GM12878 (cell line): ENCODE data around the gene SV2B. TPM values are rescaled to one million over a fixed set of nuclear protein-coding genes. Genes with fewer than 3 reads are reported as not detected.

Experiments used
- ATAC-seq: fragments of 200-7000 bp; cut with Tn5 transposase; 3 replicates; pipeline ENCODE4 v1.9.1; 2020; ENCODE audit warnings: mild to moderate bottlenecking, moderate library complexity
- BruUV-seq: library from RNA; stranded (reverse); fragments of 400-500 nt; replicated peaks from 2 replicates; lab custom pipeline; 2021; lab: Mats Ljungman, UMichigan
- CTCF ChIA-PET: fragments of 300-600 bp; sonication (Branson Sonifier 250); formaldehyde crosslinking; extraction: SDS; loops from one replicate; lab custom pipeline; 2021; ENCODE audit warnings: inconsistent platforms; lab: Yijun Ruan, JAX
- POLR2A ChIA-PET: fragments of 350-600 bp; formaldehyde crosslinking; extraction: SDS; loops from one replicate; lab custom pipeline; 2021; ENCODE audit warnings: inconsistent platforms; lab: Charles Lee
- RAD21 ChIA-PET: fragments of 300-600 bp; sonication (Branson Sonifier 250); formaldehyde crosslinking; loops from one replicate; lab custom pipeline; 2023; ENCODE audit warnings: antibody characterized with exemption; ENCODE audit not compliant: unreplicated experiment; lab: Charles Lee
- SMC1A ChIA-PET: fragments of 300-600 bp; sonication (Branson Sonifier 250); formaldehyde crosslinking; loops from one replicate; lab custom pipeline; 2023; ENCODE audit not compliant: unreplicated experiment, uncharacterized antibody; lab: Charles Lee
- DNase-seq: peaks from one replicate; pipeline ENCODE4 v3.0.0-alpha.2; 2011; ENCODE audit warnings: low read depth, low spot score
- FAIRE-seq: peaks from 3 replicates; lab custom pipeline; 2011; peaks lifted over from hg19 to GRCh38; lab: Jason Lieb, UNC
- H2AFZ ChIP-seq: 2 replicates; pipeline ENCODE4 v1.6.0; 2011; ENCODE audit warnings: low read depth, low read length, control low read depth; ENCODE audit not compliant: control insufficient read depth
- H3K27ac ChIP-seq: 2 replicates; pipeline ENCODE4 v1.5.1; 2011; ENCODE audit warnings: control low read depth; ENCODE audit not compliant: control insufficient read depth, insufficient read depth
- H3K27me3 ChIP-seq, 2 experiments: replicated peaks in 1 of 2; 2 replicates each; pipeline versions ENCODE4 v1.6.0 to v1.6.1; 2011; ENCODE audit warnings: low read length in 1 of 2; ENCODE audit not compliant: control insufficient read depth in 2 of 2, insufficient read depth in 2 of 2
- H3K36me3 ChIP-seq, 2 experiments: 2 replicates each; pipeline ENCODE4 v1.5.1; 2011; ENCODE audit warnings: low read length in 1 of 2; ENCODE audit not compliant: control insufficient read depth in 2 of 2, insufficient read depth in 2 of 2
- H3K4me1 ChIP-seq: 2 replicates; pipeline ENCODE4 v1.6.1; 2011; ENCODE audit warnings: mild to moderate bottlenecking, low read length, moderate library complexity, mixed read lengths; ENCODE audit not compliant: control insufficient read depth, insufficient read depth
- H3K4me2 ChIP-seq: 2 replicates; pipeline ENCODE4 v1.6.0; 2011; ENCODE audit warnings: control low read depth; ENCODE audit not compliant: control insufficient read depth, insufficient read depth
- H3K4me3 ChIP-seq: fragments of 200-600 bp; sonication (generic); 2 replicates; pipeline ENCODE4 v1.5.1; 2016
- H3K79me2 ChIP-seq: 2 replicates; pipeline ENCODE4 v1.6.0; 2011; ENCODE audit warnings: low read length; ENCODE audit not compliant: control insufficient read depth, insufficient read depth
- H3K9ac ChIP-seq: 2 replicates; pipeline ENCODE4 v1.8.0; 2011; ENCODE audit warnings: low read length, control low read depth, mixed read lengths; ENCODE audit not compliant: control insufficient read depth, insufficient read depth
- H3K9me3 ChIP-seq: replicated peaks from 3 replicates; pipeline ENCODE4 v1.5.1; 2011; ENCODE audit warnings: mild to moderate bottlenecking, low read length; ENCODE audit not compliant: control insufficient read depth, insufficient read depth
- H4K20me1 ChIP-seq: 2 replicates; pipeline ENCODE4 v1.6.0; 2011; ENCODE audit not compliant: control insufficient read depth, insufficient read depth
- ATF3 ChIP-seq: IDR thresholded peaks from 2 replicates; pipeline ENCODE4 v1.6.1; 2011; ENCODE audit warnings: low read depth, mild to moderate bottlenecking, low read length, moderate library complexity, borderline replicate concordance; ENCODE audit errors: extremely low read depth
- ATF7 ChIP-seq: fragments of 450-650 bp; IDR thresholded peaks from 2 replicates; pipeline ENCODE4 v1.6.1; 2016; ENCODE audit warnings: low read depth, mild to moderate bottlenecking
- BMI1 ChIP-seq: fragments of 450-650 bp; IDR thresholded peaks from 2 replicates; pipeline ENCODE4 v1.6.1; 2016; ENCODE audit warnings: mild to moderate bottlenecking, moderate library complexity, borderline replicate concordance
- CBFB ChIP-seq: IDR thresholded peaks from 2 replicates; pipeline ENCODE4 v1.6.1; 2016; ENCODE audit warnings: antibody characterized with exemption, low read depth
- CBX3 ChIP-seq: fragments of 200-600 bp; sonication (generic); IDR thresholded peaks from 2 replicates; pipeline ENCODE4 v1.6.1; 2016; ENCODE audit warnings: low read depth, borderline replicate concordance
- CREB1 ChIP-seq: IDR thresholded peaks from 2 replicates; pipeline ENCODE4 v1.6.1; 2012; ENCODE audit warnings: low read depth, mild to moderate bottlenecking, inconsistent platforms
- E2F8 ChIP-seq: fragments of 450-650 bp; IDR thresholded peaks from 2 replicates; pipeline ENCODE4 v1.6.1; 2018; ENCODE audit warnings: mild to moderate bottlenecking, low read depth, moderate library complexity; ENCODE audit not compliant: partially characterized antibody
- EED ChIP-seq: sonication (generic); IDR thresholded peaks from 2 replicates; pipeline ENCODE4 v1.6.1; 2016; ENCODE audit warnings: antibody characterized with exemption, low read depth
- EZH2 ChIP-seq: IDR thresholded peaks from 2 replicates; pipeline ENCODE4 v1.6.1; 2012; ENCODE audit warnings: low read depth, mild to moderate bottlenecking, control low read depth, inconsistent platforms, low read length, borderline replicate concordance; ENCODE audit not compliant: control insufficient read depth
- IKZF2 ChIP-seq, 2 experiments: fragments of 450-650 bp; IDR thresholded peaks; 2 replicates each; pipeline ENCODE4 v1.6.1; 2017; ENCODE audit warnings: mild to moderate bottlenecking in 2 of 2, moderate library complexity in 2 of 2
- IRF4 ChIP-seq: IDR thresholded peaks from 2 replicates; pipeline ENCODE4 v1.6.1; 2011; ENCODE audit warnings: low read depth, low read length
- LARP7 ChIP-seq: fragments of 450-650 bp; IDR thresholded peaks from 2 replicates; pipeline ENCODE4 v1.6.1; 2017; ENCODE audit warnings: mild to moderate bottlenecking
- MAX ChIP-seq: IDR thresholded peaks from 2 replicates; pipeline ENCODE4 v1.6.1; 2012; ENCODE audit warnings: low read depth, low read length, improper control_type of control experiment
- MEF2B ChIP-seq: fragments of 450-650 bp; IDR thresholded peaks from 2 replicates; pipeline ENCODE4 v1.6.1; 2018; ENCODE audit warnings: mild to moderate bottlenecking, moderate library complexity; ENCODE audit not compliant: partially characterized antibody, poor library complexity, severe bottlenecking
- MXI1 ChIP-seq: fragments of 150-350 bp; IDR thresholded peaks from 2 replicates; pipeline ENCODE4 v1.6.1; 2011; ENCODE audit warnings: low read depth, mild to moderate bottlenecking, inconsistent platforms, low read length, improper control_type of control experiment
- NFXL1 ChIP-seq: fragments of 450-650 bp; IDR thresholded peaks from 2 replicates; pipeline ENCODE4 v1.6.1; 2017; ENCODE audit warnings: antibody characterized with exemption, mild to moderate bottlenecking, borderline replicate concordance
- NFYB ChIP-seq: IDR thresholded peaks from 2 replicates; pipeline ENCODE4 v1.6.1; 2011; ENCODE audit warnings: low read depth, mild to moderate bottlenecking, low read length, improper control_type of control experiment, moderate library complexity; ENCODE audit not compliant: insufficient read depth
- RELA ChIP-seq: fragments of 450-650 bp; IDR thresholded peaks from 2 replicates; pipeline ENCODE4 v1.8.0; 2014; ENCODE audit warnings: borderline replicate concordance; ENCODE audit not compliant: partially characterized antibody
- SRF ChIP-seq, 2 experiments: IDR thresholded peaks; 2 replicates each; pipeline ENCODE4 v1.6.1; 2011; ENCODE audit warnings: low read depth in 2 of 2, low read length in 2 of 2, mild to moderate bottlenecking in 1 of 2, moderate library complexity in 1 of 2
- YY1 ChIP-seq: IDR thresholded peaks from 2 replicates; pipeline ENCODE4 v1.6.1; 2011; ENCODE audit warnings: low read depth, mild to moderate bottlenecking, low read length
- WGBS: methylation state at CpG from one replicate; pipeline ENCODE4 v1.1.6; 2016; ENCODE audit warnings: low lambda C conversion rate; ENCODE audit not compliant: insufficient replicate concordance, insufficient coverage; ENCODE audit errors: missing lambda C conversion rate; 5-methylcytosine and 5-hydroxymethylcytosine counted together
- in situ Hi-C: fragments of 300-500 bp; cut with MboI; formaldehyde crosslinking; loops from 9 replicates; pipeline ENCODE4 v1.14.3; 2018; ENCODE audit warnings: mixed read lengths
- intact Hi-C: fragments of 100-400 bp; cut with micrococcal nuclease; formaldehyde crosslinking; loops from one replicate; pipeline ENCODE4 v1.14.2; 2022; ENCODE audit not compliant: unreplicated experiment
- polyA plus RNA-seq, 11 experiments: library from polyadenylated mRNA; depleted of rRNA in 4 of 11; unstranded in 6 of 11; stranded (reverse) in 5 of 11; fragments of >200 nt; fragmentation: Nextera tagmentation in 4 of 11; fragmentation: Illumina TruSeq in 1 of 11; extraction: Ambion mirVana in 4 of 11; extraction: Trizol in 1 of 11; gene quantifications; 1 replicate in 1 of 11; 2 replicates in 10 of 11; pipeline versions ENCODE4 v1.2.1 to v1.2.3, GENCODE V29; 2011 to 2016; ENCODE audit warnings: inconsistent platforms in 2 of 11, missing spikeins in 2 of 11, low read depth in 1 of 11
- total RNA-seq, 4 experiments: library from RNA; depleted of rRNA in 3 of 4; stranded (reverse); fragments of >200 nt in 3 of 4; fragmentation: Illumina TruSeq in 1 of 4; extraction: Trizol in 1 of 4; gene quantifications; 2 replicates each; pipeline versions ENCODE4 v1.2.1 to v1.2.3, GENCODE V29; 2013 to 2021
- TF ChIP-seq, protein P1 (sequence below): fragments of 450-650 bp; IDR thresholded peaks from 2 replicates; pipeline ENCODE4 v1.6.1; 2017; ENCODE audit warnings: mild to moderate bottlenecking

SV2B gene
- total and polyA plus RNA-seq, 10 of the 15 experiments (the other 5 are each of a cell fraction or from before 2014, with no cell fraction given): 0.03 to 1.7 (median 1.3) TPM

DNA sequence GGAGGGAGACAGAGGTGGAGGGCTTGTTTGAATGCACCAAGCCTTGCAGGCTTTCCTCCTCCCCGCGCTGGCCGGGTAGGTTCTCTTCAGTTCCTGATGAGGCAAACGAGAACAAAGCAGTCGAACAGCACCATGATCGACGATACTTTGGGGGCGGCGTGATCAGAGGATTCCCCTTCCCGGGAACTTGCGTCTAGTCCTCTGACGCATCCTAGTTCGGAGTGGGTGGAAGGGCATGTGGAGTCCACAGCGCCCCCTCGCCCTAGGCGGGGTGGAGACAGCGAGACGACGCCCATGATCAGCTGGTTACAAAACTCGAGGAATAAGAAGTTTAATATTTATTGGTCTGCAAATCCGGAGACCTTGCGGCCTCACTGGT is 452 bp upstream of the SV2B start:
- H2AFZ ChIP-seq: no peak overlapping the region; the same call in 1 of the 2 replicates
- H3K4me2 ChIP-seq: peak overlapping the region; percentile 75
- no peaks in the 10 kb centered on the region for H3K36me3 ChIP-seq
- under 1% methylated on average over 21 of the region's 22 CpGs for WGBS
- RAD21 ChIA-PET: interaction anchor here (1.4 to 2.1 kb wide), 2 partner anchors 9 to 28 kb away, joined by 5 read pairs; no protein-coding TSS in a partner anchor
- SMC1A ChIA-PET: interaction anchor here (1.4 to 1.9 kb wide), 2 partner anchors 16 to 40 kb away, joined by 3 to 4 read pairs; no protein-coding TSS in a partner anchor
- DNase-seq: no peak
- no peaks in the 10 kb centered on the region for H3K4me1 ChIP-seq
- no peaks in the 10 kb centered on the region for H4K20me1 ChIP-seq
- H3K27ac ChIP-seq: no peak overlapping the region
- peak; percentile 45 for ATAC-seq
- H3K79me2 ChIP-seq: no peaks in the 10 kb centered on the region
- POLR2A ChIA-PET: no interaction called here
- in situ Hi-C loops: no loop called here
- peaks cover 15 to 18% of the 10 kb centered on the region in 2 experiments for H3K27me3 ChIP-seq
- no TSS peak for BruUV-seq
- H3K4me3 ChIP-seq: peak overlapping the region; percentile 51
- intact Hi-C loops: no loop called here
- no peaks in the 10 kb centered on the region for H3K9me3 ChIP-seq
- CTCF ChIA-PET: interaction anchor here (1.0 to 1.2 kb wide), 4 partner anchors 17 to 44 kb away, joined by 3 to 4 read pairs (median 4); no protein-coding TSS in a partner anchor
- FAIRE-seq: no peak
- no peak overlapping the region for H3K9ac ChIP-seq
- TF ChIP-seq IRF4: no peak
- peak; percentile 55; the same call in 1 of the 2 replicates for TF ChIP-seq EED
- TF ChIP-seq BMI1: no peak
- TF ChIP-seq NFYB: no peak
- 0 out of 2 replicates have a peak, but pooled peaks have one; percentile 5 for TF ChIP-seq YY1
- TF ChIP-seq MAX: no peak
- TF ChIP-seq RELA: no peak
- peak in 1 of 2 experiments; percentile 38; a peak in 1 of 4 replicates for TF ChIP-seq IKZF2 (IDR thresholded peaks at IDR 0.05)
- no peak for TF ChIP-seq CBX3
- no peak for TF ChIP-seq EZH2
- TF ChIP-seq E2F8: no peak
- no peak for TF ChIP-seq NFXL1
- no peak for TF ChIP-seq SRF (IDR thresholded peaks at IDR 0.05; ENCODE audit: low read depth in 2 of 2, low read length in 2 of 2)
- TF ChIP-seq, protein P1, sequence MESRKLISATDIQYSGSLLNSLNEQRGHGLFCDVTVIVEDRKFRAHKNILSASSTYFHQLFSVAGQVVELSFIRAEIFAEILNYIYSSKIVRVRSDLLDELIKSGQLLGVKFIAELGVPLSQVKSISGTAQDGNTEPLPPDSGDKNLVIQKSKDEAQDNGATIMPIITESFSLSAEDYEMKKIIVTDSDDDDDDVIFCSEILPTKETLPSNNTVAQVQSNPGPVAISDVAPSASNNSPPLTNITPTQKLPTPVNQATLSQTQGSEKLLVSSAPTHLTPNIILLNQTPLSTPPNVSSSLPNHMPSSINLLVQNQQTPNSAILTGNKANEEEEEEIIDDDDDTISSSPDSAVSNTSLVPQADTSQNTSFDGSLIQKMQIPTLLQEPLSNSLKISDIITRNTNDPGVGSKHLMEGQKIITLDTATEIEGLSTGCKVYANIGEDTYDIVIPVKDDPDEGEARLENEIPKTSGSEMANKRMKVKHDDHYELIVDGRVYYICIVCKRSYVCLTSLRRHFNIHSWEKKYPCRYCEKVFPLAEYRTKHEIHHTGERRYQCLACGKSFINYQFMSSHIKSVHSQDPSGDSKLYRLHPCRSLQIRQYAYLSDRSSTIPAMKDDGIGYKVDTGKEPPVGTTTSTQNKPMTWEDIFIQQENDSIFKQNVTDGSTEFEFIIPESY: no peak
- TF ChIP-seq LARP7: no peak
- 0 out of 2 replicates have a peak, but pooled peaks have one; percentile 20 for TF ChIP-seq CREB1
- TF ChIP-seq ATF3: no peak
- TF ChIP-seq MEF2B: no peak
- TF ChIP-seq CBFB: no peak
- TF ChIP-seq MXI1: no peak
- no peak for TF ChIP-seq ATF7
